BJ (cell line): ENCODE data around the gene DLAT. TPM values are rescaled to one million over a fixed set of nuclear protein-coding genes. Genes with fewer than 3 reads are reported as not detected.

Experiments used
- CTCF ChIA-PET: fragments of 350-600 bp; formaldehyde crosslinking; extraction: SDS; loops from one replicate; lab custom pipeline; 2021; ENCODE audit warnings: antibody characterized with exemption, inconsistent platforms; lab: Yijun Ruan, JAX
- POLR2A ChIA-PET: fragments of 300-600 bp; sonication (Branson Sonifier 250); formaldehyde crosslinking; extraction: SDS; loops from one replicate; lab custom pipeline; 2021; ENCODE audit warnings: antibody characterized with exemption; lab: Charles Lee
- DNase-seq: peaks from one replicate; pipeline ENCODE4 v3.0.0-alpha.2; 2011; ENCODE audit warnings: low read depth
- H3K27me3 ChIP-seq: 2 replicates; pipeline ENCODE4 v1.6.0; 2011; ENCODE audit warnings: low read length; ENCODE audit not compliant: control insufficient read depth, insufficient read depth
- H3K36me3 ChIP-seq: 2 replicates; pipeline ENCODE4 v1.5.1; 2011; ENCODE audit warnings: low read length; ENCODE audit not compliant: control insufficient read depth, insufficient read depth
- H3K4me3 ChIP-seq: 2 replicates; pipeline ENCODE4 v1.5.1; 2011; ENCODE audit warnings: low read depth, mild to moderate bottlenecking, control low read depth, low read length
- polyA plus RNA-seq: library from polyadenylated mRNA; depleted of rRNA; stranded (reverse); fragments of >200 nt; gene quantifications from 2 replicates; pipeline ENCODE4 v1.2.3, GENCODE V29; 2011
- TF ChIP-seq, protein P1 (sequence below): IDR thresholded peaks from 2 replicates; pipeline ENCODE4 v1.5.1; 2011; ENCODE audit warnings: low read depth, mild to moderate bottlenecking, control low read depth, inconsistent platforms, low read length, moderate library complexity; ENCODE audit not compliant: insufficient read depth

Gene DLAT
- polyA plus RNA-seq, 1 experiment: 19.8 TPM

- peaks cover 5% of the 10 kb centered on the region for H3K36me3 ChIP-seq
- TF ChIP-seq, protein P1, sequence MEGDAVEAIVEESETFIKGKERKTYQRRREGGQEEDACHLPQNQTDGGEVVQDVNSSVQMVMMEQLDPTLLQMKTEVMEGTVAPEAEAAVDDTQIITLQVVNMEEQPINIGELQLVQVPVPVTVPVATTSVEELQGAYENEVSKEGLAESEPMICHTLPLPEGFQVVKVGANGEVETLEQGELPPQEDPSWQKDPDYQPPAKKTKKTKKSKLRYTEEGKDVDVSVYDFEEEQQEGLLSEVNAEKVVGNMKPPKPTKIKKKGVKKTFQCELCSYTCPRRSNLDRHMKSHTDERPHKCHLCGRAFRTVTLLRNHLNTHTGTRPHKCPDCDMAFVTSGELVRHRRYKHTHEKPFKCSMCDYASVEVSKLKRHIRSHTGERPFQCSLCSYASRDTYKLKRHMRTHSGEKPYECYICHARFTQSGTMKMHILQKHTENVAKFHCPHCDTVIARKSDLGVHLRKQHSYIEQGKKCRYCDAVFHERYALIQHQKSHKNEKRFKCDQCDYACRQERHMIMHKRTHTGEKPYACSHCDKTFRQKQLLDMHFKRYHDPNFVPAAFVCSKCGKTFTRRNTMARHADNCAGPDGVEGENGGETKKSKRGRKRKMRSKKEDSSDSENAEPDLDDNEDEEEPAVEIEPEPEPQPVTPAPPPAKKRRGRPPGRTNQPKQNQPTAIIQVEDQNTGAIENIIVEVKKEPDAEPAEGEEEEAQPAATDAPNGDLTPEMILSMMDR: no peak
- H3K27me3 ChIP-seq: no peaks in the 10 kb centered on the region
- CTCF ChIA-PET: interaction anchor here (0.7 kb wide), 1 partner anchor 68 kb away, joined by 3 read pairs; no protein-coding TSS in a partner anchor
- no peak overlapping the region for H3K4me3 ChIP-seq
- no peak for DNase-seq
- POLR2A ChIA-PET: no interaction called here
Observed at GRCh38 chr11:112050721-112051120, 25.5 kb downstream of the DLAT start.

GRCh38 chr11:112051768-112052167 is 26.6 kb downstream of the DLAT start:
- POLR2A ChIA-PET: no interaction called here
- TF ChIP-seq, protein P1: no peak
- Histone ChIP-seq H3K4me3 (no peak overlapping the region), H3K27me3 (no peaks in the 10 kb centered on the region), H3K36me3 (peaks cover 5% of the 10 kb centered on the region)
- DNase-seq: no peak
- CTCF ChIA-PET: interaction anchor here (2.1 kb wide), 1 partner anchor 9 kb away, joined by 6 read pairs; no protein-coding TSS in a partner anchor

GRCh38 chr11:112057170-112057569 is 32.0 kb downstream of the DLAT start:
- DNase-seq: no peak
- Histone ChIP-seq H3K4me3 (no peak overlapping the region), H3K36me3 (peaks cover 6% of the 10 kb centered on the region), H3K27me3 (no peaks in the 10 kb centered on the region)
- POLR2A ChIA-PET: no interaction called here
- CTCF ChIA-PET: no interaction called here
- TF ChIP-seq, protein P1: no peak

GRCh38 chr11:112058103-112058502 is 32.9 kb downstream of the DLAT start:
- H3K36me3 ChIP-seq: peaks cover 1% of the 10 kb centered on the region; the same call in 1 of the 2 replicates
- CTCF ChIA-PET: no interaction called here
- no peaks in the 10 kb centered on the region for H3K27me3 ChIP-seq
- TF ChIP-seq, protein P1: no peak
- no peak overlapping the region for H3K4me3 ChIP-seq
- POLR2A ChIA-PET: no interaction called here
- no peak for DNase-seq

- ChIA-PET POLR2A (no interaction called here), CTCF (no interaction called here)
- Histone ChIP-seq H3K4me3 (no peak overlapping the region), H3K27me3 (no peaks in the 10 kb centered on the region), H3K36me3 (peaks cover 1% of the 10 kb centered on the region; the same call in 1 of the 2 replicates)
- TF ChIP-seq, protein P1: no peak
- no peak for DNase-seq
Observed at GRCh38 chr11:112062923-112063322, 37.7 kb downstream of the DLAT start.
